ENCODE data around the gene GSTT2B. TPM values are rescaled to one million over a fixed set of nuclear protein-coding genes. Genes with fewer than 3 reads are reported as not detected.

GSTT2B gene
- total and polyA plus RNA-seq, 10 of the 15 experiments (the other 5 are each of a cell fraction or from before 2014, with no cell fraction given): 0.15 to 0.29 (median 0.21) TPM; not detected in 7

DNA sequence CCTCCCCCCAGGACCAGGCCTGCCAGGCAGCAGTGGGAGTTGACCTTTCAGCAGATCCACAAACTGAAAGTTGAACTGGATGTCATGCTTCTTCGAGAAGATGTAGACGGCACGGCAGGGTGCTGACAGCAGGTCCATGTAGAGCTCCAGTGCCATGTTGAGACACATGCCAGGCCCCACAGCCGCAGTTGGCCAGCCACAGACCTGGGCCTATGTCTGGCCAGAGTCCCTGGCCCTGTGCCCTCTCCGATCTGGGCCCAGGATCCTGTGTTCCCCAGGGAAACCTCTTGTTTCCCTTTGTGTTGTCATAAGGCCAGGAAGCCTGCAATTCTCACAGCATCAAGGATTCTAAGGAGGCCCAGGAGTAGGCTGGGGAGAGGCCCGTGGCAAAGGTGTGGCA, 44.2 kb upstream of the GSTT2B start, which contains the start of gene GSTT4 (continued):
- TF ChIP-seq, protein P1, sequence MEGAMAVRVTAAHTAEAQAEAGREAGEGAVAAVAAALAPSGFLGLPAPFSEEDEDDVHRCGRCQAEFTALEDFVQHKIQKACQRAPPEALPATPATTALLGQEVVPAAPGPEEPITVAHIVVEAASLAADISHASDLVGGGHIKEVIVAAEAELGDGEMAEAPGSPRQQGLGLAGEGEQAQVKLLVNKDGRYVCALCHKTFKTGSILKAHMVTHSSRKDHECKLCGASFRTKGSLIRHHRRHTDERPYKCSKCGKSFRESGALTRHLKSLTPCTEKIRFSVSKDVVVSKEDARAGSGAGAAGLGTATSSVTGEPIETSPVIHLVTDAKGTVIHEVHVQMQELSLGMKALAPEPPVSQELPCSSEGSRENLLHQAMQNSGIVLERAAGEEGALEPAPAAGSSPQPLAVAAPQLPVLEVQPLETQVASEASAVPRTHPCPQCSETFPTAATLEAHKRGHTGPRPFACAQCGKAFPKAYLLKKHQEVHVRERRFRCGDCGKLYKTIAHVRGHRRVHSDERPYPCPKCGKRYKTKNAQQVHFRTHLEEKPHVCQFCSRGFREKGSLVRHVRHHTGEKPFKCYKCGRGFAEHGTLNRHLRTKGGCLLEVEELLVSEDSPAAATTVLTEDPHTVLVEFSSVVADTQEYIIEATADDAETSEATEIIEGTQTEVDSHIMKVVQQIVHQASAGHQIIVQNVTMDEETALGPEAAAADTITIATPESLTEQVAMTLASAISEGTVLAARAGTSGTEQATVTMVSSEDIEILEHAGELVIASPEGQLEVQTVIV (IDR thresholded peaks at IDR 0.05; ENCODE audit: borderline replicate concordance, partially characterized antibody): no peak
- no peak for TF ChIP-seq ATF7 (IDR thresholded peaks at IDR 0.05; ENCODE audit: low read depth)
- TF ChIP-seq SREBF1 (IDR thresholded peaks at IDR 0.05; ENCODE audit: low read length): no peak
- TF ChIP-seq, protein P2, sequence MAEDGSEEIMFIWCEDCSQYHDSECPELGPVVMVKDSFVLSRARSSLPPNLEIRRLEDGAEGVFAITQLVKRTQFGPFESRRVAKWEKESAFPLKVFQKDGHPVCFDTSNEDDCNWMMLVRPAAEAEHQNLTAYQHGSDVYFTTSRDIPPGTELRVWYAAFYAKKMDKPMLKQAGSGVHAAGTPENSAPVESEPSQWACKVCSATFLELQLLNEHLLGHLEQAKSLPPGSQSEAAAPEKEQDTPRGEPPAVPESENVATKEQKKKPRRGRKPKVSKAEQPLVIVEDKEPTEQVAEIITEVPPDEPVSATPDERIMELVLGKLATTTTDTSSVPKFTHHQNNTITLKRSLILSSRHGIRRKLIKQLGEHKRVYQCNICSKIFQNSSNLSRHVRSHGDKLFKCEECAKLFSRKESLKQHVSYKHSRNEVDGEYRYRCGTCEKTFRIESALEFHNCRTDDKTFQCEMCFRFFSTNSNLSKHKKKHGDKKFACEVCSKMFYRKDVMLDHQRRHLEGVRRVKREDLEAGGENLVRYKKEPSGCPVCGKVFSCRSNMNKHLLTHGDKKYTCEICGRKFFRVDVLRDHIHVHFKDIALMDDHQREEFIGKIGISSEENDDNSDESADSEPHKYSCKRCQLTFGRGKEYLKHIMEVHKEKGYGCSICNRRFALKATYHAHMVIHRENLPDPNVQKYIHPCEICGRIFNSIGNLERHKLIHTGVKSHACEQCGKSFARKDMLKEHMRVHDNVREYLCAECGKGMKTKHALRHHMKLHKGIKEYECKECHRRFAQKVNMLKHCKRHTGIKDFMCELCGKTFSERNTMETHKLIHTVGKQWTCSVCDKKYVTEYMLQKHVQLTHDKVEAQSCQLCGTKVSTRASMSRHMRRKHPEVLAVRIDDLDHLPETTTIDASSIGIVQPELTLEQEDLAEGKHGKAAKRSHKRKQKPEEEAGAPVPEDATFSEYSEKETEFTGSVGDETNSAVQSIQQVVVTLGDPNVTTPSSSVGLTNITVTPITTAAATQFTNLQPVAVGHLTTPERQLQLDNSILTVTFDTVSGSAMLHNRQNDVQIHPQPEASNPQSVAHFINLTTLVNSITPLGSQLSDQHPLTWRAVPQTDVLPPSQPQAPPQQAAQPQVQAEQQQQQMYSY (CRISPR knock-in tag; IDR thresholded peaks at IDR 0.05): no peak
- TF ChIP-seq, protein P3, sequence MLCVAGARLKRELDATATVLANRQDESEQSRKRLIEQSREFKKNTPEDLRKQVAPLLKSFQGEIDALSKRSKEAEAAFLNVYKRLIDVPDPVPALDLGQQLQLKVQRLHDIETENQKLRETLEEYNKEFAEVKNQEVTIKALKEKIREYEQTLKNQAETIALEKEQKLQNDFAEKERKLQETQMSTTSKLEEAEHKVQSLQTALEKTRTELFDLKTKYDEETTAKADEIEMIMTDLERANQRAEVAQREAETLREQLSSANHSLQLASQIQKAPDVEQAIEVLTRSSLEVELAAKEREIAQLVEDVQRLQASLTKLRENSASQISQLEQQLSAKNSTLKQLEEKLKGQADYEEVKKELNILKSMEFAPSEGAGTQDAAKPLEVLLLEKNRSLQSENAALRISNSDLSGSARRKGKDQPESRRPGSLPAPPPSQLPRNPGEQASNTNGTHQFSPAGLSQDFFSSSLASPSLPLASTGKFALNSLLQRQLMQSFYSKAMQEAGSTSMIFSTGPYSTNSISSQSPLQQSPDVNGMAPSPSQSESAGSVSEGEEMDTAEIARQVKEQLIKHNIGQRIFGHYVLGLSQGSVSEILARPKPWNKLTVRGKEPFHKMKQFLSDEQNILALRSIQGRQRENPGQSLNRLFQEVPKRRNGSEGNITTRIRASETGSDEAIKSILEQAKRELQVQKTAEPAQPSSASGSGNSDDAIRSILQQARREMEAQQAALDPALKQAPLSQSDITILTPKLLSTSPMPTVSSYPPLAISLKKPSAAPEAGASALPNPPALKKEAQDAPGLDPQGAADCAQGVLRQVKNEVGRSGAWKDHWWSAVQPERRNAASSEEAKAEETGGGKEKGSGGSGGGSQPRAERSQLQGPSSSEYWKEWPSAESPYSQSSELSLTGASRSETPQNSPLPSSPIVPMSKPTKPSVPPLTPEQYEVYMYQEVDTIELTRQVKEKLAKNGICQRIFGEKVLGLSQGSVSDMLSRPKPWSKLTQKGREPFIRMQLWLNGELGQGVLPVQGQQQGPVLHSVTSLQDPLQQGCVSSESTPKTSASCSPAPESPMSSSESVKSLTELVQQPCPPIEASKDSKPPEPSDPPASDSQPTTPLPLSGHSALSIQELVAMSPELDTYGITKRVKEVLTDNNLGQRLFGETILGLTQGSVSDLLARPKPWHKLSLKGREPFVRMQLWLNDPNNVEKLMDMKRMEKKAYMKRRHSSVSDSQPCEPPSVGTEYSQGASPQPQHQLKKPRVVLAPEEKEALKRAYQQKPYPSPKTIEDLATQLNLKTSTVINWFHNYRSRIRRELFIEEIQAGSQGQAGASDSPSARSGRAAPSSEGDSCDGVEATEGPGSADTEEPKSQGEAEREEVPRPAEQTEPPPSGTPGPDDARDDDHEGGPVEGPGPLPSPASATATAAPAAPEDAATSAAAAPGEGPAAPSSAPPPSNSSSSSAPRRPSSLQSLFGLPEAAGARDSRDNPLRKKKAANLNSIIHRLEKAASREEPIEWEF (IDR thresholded peaks at IDR 0.05; ENCODE audit: insufficient replicate concordance, low read depth, low read length): no peak
- TF ChIP-seq, protein P4, sequence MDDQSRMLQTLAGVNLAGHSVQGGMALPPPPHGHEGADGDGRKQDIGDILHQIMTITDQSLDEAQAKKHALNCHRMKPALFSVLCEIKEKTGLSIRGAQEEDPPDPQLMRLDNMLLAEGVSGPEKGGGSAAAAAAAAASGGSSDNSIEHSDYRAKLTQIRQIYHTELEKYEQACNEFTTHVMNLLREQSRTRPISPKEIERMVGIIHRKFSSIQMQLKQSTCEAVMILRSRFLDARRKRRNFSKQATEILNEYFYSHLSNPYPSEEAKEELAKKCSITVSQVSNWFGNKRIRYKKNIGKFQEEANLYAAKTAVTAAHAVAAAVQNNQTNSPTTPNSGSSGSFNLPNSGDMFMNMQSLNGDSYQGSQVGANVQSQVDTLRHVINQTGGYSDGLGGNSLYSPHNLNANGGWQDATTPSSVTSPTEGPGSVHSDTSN (IDR thresholded peaks at IDR 0.05; ENCODE audit: insufficient replicate concordance, low read depth, low read length): no peak
- no peak for TF ChIP-seq GATAD2B (conservative IDR thresholded peaks at IDR 0.05; ENCODE audit: low read depth)
